Measurements from ENCODE around the gene IQGAP2. TPM values are rescaled to one million over a fixed set of nuclear protein-coding genes. Genes with fewer than 3 reads are reported as not detected.

The IQGAP2 gene
- total RNA-seq, 4 donors from 2014 or later, result 22.6 to 63.9 (median 28.3) TPM

GRCh38 chr5:76479973-76480667 lies 77.0 kb downstream of the IQGAP2 start:
- DNase-seq (ENCODE audit: low spot score), result no peak
- no peak for ATAC-seq (ENCODE audit: low FRiP score)
- no peak for TF ChIP-seq CTCF (IDR thresholded peaks at IDR 0.05)

- no peak for DNase-seq (ENCODE audit: low spot score)
- TF ChIP-seq CTCF (IDR thresholded peaks at IDR 0.05), result no peak
- ATAC-seq (ENCODE audit: low FRiP score), result no peak
Observed at GRCh38 chr5:76482984-76483383, 79.9 kb downstream of the IQGAP2 start.

GRCh38 chr5:76483433-76483832 lies 80.3 kb downstream of the IQGAP2 start:
- TF ChIP-seq CTCF (IDR thresholded peaks at IDR 0.05), result no peak
- ATAC-seq (ENCODE audit: low FRiP score) (no peak), DNase-seq (ENCODE audit: low spot score) (no peak)

GRCh38 chr5:76483881-76484280 lies 80.8 kb downstream of the IQGAP2 start:
- no peak for ATAC-seq (ENCODE audit: low FRiP score)
- DNase-seq (ENCODE audit: low spot score), result no peak
- no peak for TF ChIP-seq CTCF (IDR thresholded peaks at IDR 0.05)

- DNase-seq (ENCODE audit: low spot score) (no peak), ATAC-seq (ENCODE audit: low FRiP score) (no peak)
- no peak for TF ChIP-seq CTCF (IDR thresholded peaks at IDR 0.05)
Observed at GRCh38 chr5:76485511-76485910, 82.4 kb downstream of the IQGAP2 start.

- TF ChIP-seq CTCF (IDR thresholded peaks at IDR 0.05), result no peak
- ATAC-seq (ENCODE audit: low FRiP score), result no peak
- DNase-seq (ENCODE audit: low spot score), result no peak
Observed at GRCh38 chr5:76487386-76487785, 84.3 kb downstream of the IQGAP2 start.

- ATAC-seq (ENCODE audit: low FRiP score) (no peak), DNase-seq (ENCODE audit: low spot score) (no peak)
- no peak for TF ChIP-seq CTCF (IDR thresholded peaks at IDR 0.05)
Observed at GRCh38 chr5:76487821-76488220, 84.7 kb downstream of the IQGAP2 start.

Data from omental fat pad (tissue), 4 donors.